Measurements from ENCODE around the gene UNC119B. TPM values are rescaled to one million over a fixed set of nuclear protein-coding genes. Genes with fewer than 3 reads are reported as not detected.
A peak's percentile ranks its signal among the peaks of the same experiment; 100 is the strongest.

UNC119B gene
- total RNA-seq, 1 experiment from 2014 or later, result 51.5 TPM

DNA sequence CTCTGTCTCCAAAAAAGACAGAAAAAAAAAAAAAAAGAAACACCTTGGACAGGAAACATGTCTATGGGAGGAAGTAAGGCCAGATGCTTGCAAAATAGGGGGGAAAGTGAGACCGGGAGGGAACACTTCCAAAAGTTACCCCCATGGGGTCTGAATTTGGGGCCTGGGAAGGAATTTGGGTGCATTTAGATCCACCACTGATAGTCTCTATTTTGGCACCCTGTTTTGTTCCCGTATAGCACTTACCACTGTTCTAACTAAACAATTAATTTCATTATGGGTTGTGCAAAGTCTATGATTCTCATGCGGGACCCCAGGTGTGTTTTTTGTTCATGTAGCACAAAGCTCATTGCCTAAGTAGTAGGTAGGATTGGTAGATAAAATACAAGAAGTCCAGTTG lies 24.7 kb upstream of the UNC119B start:
- Histone ChIP-seq H2BK120ac (ENCODE audit: low read depth, low read length, poor library complexity, severe bottlenecking) (no peak overlapping the region), H3K23ac (ENCODE audit: insufficient read length, low read depth, low read length) (no peak overlapping the region), H2BK20ac (ENCODE audit: low read depth, low read length, poor library complexity, severe bottlenecking) (no peak overlapping the region), H3K9me3 (ENCODE audit: control insufficient read depth, low read depth, low read length) (no peaks in the 10 kb centered on the region), H2BK5ac (ENCODE audit: insufficient read length, low read length) (no peak overlapping the region), H3K27ac (ENCODE audit: insufficient read length, low read depth, low read length) (no peak overlapping the region), H3T11ph (ENCODE audit: low read length) (no peak overlapping the region), H3K9ac (ENCODE audit: extremely low read depth, insufficient read length, low read length) (no peak overlapping the region), H3K18ac (ENCODE audit: insufficient read length, low read depth, low read length) (no peak overlapping the region), H3K4ac (ENCODE audit: low read depth, low read length) (no peak overlapping the region), H2AFZ (ENCODE audit: low read length) (no peak overlapping the region), H3K79me2 (ENCODE audit: insufficient read depth, low read length) (peaks cover 28% of the 10 kb centered on the region), H2BK12ac (ENCODE audit: insufficient read length, low read depth, low read length) (no peak overlapping the region), H4K20me1 (ENCODE audit: control insufficient read depth, insufficient read depth, insufficient read length) (no peaks in the 10 kb centered on the region), H2BK15ac (ENCODE audit: low read depth, low read length) (no peak overlapping the region), H3K4me1 (ENCODE audit: insufficient read depth, low read length) (peaks cover 2% of the 10 kb centered on the region; the same call in 1 of the 2 replicates), H4K5ac (ENCODE audit: insufficient read length, low read depth, low read length) (no peak overlapping the region), H4K8ac (replicated peaks; ENCODE audit: insufficient read length, low read depth, low read length) (no peak overlapping the region), H3K14ac (ENCODE audit: insufficient read depth, low read length) (no peak overlapping the region), H3K56ac (ENCODE audit: insufficient read length, low read depth, low read length) (no peak overlapping the region), H3K23me2 (ENCODE audit: insufficient read length, low read depth, low read length, poor library complexity, severe bottlenecking) (peaks cover 14% of the 10 kb centered on the region), H4K91ac (ENCODE audit: insufficient read length, low read depth, low read length) (no peak overlapping the region), H3K4me2 (ENCODE audit: insufficient read depth, insufficient read length, low read length) (no peak overlapping the region), H3K27me3 (ENCODE audit: insufficient read depth, low read length) (no peaks in the 10 kb centered on the region), H3K79me1 (ENCODE audit: insufficient read depth, low read depth, low read length, poor library complexity, severe bottlenecking) (no peaks in the 10 kb centered on the region), H2AK5ac (ENCODE audit: insufficient read length, low read length) (no peak overlapping the region)
- Mint-ChIP-seq H3K36me3 (ENCODE audit: insufficient read depth in 1 of 3, low read depth in 3 of 3) (no peaks in the 10 kb centered on the region), H3K9me3 (no peaks in the 10 kb centered on the region), H3K4me1 (peaks cover 25 to 27% of the 10 kb centered on the region in 2 experiments), H3K4me3 (peak overlapping the region; percentile 89 to 94), H3K27ac (0 out of 7 replicates have a peak overlapping the region, but pooled peaks of 1 of the 3 experiments have one; percentile 79), H3K27me3 (ENCODE audit: low read depth) (no peaks in the 10 kb centered on the region; the same call in 1 of the 2 replicates)
- TF ChIP-seq, protein P1, sequence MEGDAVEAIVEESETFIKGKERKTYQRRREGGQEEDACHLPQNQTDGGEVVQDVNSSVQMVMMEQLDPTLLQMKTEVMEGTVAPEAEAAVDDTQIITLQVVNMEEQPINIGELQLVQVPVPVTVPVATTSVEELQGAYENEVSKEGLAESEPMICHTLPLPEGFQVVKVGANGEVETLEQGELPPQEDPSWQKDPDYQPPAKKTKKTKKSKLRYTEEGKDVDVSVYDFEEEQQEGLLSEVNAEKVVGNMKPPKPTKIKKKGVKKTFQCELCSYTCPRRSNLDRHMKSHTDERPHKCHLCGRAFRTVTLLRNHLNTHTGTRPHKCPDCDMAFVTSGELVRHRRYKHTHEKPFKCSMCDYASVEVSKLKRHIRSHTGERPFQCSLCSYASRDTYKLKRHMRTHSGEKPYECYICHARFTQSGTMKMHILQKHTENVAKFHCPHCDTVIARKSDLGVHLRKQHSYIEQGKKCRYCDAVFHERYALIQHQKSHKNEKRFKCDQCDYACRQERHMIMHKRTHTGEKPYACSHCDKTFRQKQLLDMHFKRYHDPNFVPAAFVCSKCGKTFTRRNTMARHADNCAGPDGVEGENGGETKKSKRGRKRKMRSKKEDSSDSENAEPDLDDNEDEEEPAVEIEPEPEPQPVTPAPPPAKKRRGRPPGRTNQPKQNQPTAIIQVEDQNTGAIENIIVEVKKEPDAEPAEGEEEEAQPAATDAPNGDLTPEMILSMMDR (conservative IDR thresholded peaks at IDR 0.05), result no peak
- DNase-seq, result no peak
- no CpG with 5 or more reads among the region's 3 CpGs for WGBS (ENCODE audit: extremely low coverage, insufficient read length, low lambda C conversion rate)
